GM19240 (cell line): Measurements from ENCODE around the gene MRPS7.
"Not testable (repeated sequence)": the region's sequence is repeated elsewhere in the genome, so short reads cannot be mapped to it uniquely, and the experiment has no call there.

Experiments used
- DNase-seq: peaks from one replicate; pipeline ENCODE4 v3.0.0; 2011; ENCODE audit warnings: low spot score; ENCODE audit not compliant: insufficient read length

The MRPS7 gene

GRCh38 chr17:75244133-75244866 lies 17.4 kb upstream of the MRPS7 start:
- DNase-seq: no peak

- DNase-seq: no peak
Measured at GRCh38 chr17:75245011-75245410, 16.7 kb upstream of the MRPS7 start.

GRCh38 chr17:75246404-75246803 lies 15.3 kb upstream of the MRPS7 start:
- no peak for DNase-seq

GRCh38 chr17:75249564-75249963 lies 12.1 kb upstream of the MRPS7 start:
- DNase-seq: no peak

GRCh38 chr17:75250009-75250471 lies 11.6 kb upstream of the MRPS7 start:
- DNase-seq: peak; percentile 77

GRCh38 chr17:75252039-75252816 lies 9.5 kb upstream of the MRPS7 start:
- no peak for DNase-seq

GRCh38 chr17:75255954-75256698 lies 5.6 kb upstream of the MRPS7 start:
- not testable (repeated sequence) for DNase-seq

- DNase-seq: not testable (repeated sequence)
Measured at GRCh38 chr17:75257228-75257627, 4.5 kb upstream of the MRPS7 start.

- no peak for DNase-seq
Measured at GRCh38 chr17:75260641-75261335, 891 bp upstream of the MRPS7 start.

GRCh38 chr17:75262112-75262606 lies 480 bp downstream of the MRPS7 start:
- DNase-seq: no peak

- DNase-seq: no peak
Measured at GRCh38 chr17:75263055-75263454, 1.4 kb downstream of the MRPS7 start.

- DNase-seq: no peak
Measured at GRCh38 chr17:75265614-75266315, 4.1 kb downstream of the MRPS7 start.

- no peak for DNase-seq
Measured at GRCh38 chr17:75266316-75267152, 4.9 kb downstream of the MRPS7 start.

GRCh38 chr17:75267153-75267410 lies 5.4 kb downstream of the MRPS7 start:
- DNase-seq: no peak

GRCh38 chr17:75267411-75268232 lies 5.9 kb downstream of the MRPS7 start:
- no peak for DNase-seq

GRCh38 chr17:75269844-75270217 lies 8.2 kb downstream of the MRPS7 start:
- no peak for DNase-seq

- peak; percentile 35 for DNase-seq
Measured at GRCh38 chr17:75270218-75270965, 8.7 kb downstream of the MRPS7 start.

GRCh38 chr17:75270966-75271232 lies 9.2 kb downstream of the MRPS7 start, which contains the start of gene MIF4GD:
Gene MIF4GD, minus strand, starts transcription at chr17:75271231. Its CDS starts 1,036 bp downstream, at chr17:75270195.
- DNase-seq: no peak
